Measurements from ENCODE around the gene RTP5.
A peak's percentile ranks its signal among the peaks of the same experiment; 100 is the strongest.

RTP5 gene

GRCh38 chr2:241837197-241837965 lies 32.1 kb upstream of the RTP5 start:
- H3K36me3 Mint-ChIP-seq (ENCODE audit: low read depth): no peaks in the 10 kb centered on the region
- peaks cover 17% of the 10 kb centered on the region for H3K4me1 Mint-ChIP-seq (ENCODE audit: low read depth)
- H3K27ac Mint-ChIP-seq: no peak overlapping the region
- peaks cover 7% of the 10 kb centered on the region for H3K9me3 Mint-ChIP-seq
- H3K27me3 Mint-ChIP-seq: peaks cover 35% of the 10 kb centered on the region
- H3K4me3 Mint-ChIP-seq: no peak overlapping the region

- Mint-ChIP-seq H3K27me3 (peaks cover 22% of the 10 kb centered on the region), H3K4me1 (ENCODE audit: low read depth) (peaks cover 45% of the 10 kb centered on the region), H3K4me3 (no peak overlapping the region), H3K9me3 (no peaks in the 10 kb centered on the region), H3K27ac (no peak overlapping the region), H3K36me3 (ENCODE audit: low read depth) (peaks cover 6% of the 10 kb centered on the region)
These were observed 28.1 kb upstream of the RTP5 start for GRCh38 chr2:241841181-241842066.

- no peak overlapping the region for H3K4me3 Mint-ChIP-seq
- H3K36me3 Mint-ChIP-seq (ENCODE audit: low read depth): peaks cover 9% of the 10 kb centered on the region
- H3K27me3 Mint-ChIP-seq: peaks cover 18% of the 10 kb centered on the region
- peaks cover 48% of the 10 kb centered on the region for H3K4me1 Mint-ChIP-seq (ENCODE audit: low read depth)
- no peaks in the 10 kb centered on the region for H3K9me3 Mint-ChIP-seq
- no peak overlapping the region for H3K27ac Mint-ChIP-seq
These were observed 27.5 kb upstream of the RTP5 start for GRCh38 chr2:241842067-241842415.

GRCh38 chr2:241842620-241843211 lies 26.8 kb upstream of the RTP5 start:
- Mint-ChIP-seq H3K36me3 (ENCODE audit: low read depth) (peaks cover 9% of the 10 kb centered on the region), H3K27me3 (peaks cover 11% of the 10 kb centered on the region), H3K27ac (peak overlapping the region; percentile 87), H3K4me3 (peak overlapping the region; percentile 76), H3K4me1 (ENCODE audit: low read depth) (peaks cover 48% of the 10 kb centered on the region), H3K9me3 (no peaks in the 10 kb centered on the region)

GRCh38 chr2:241843321-241844065 lies 26.0 kb upstream of the RTP5 start:
- Mint-ChIP-seq H3K27me3 (peaks cover 4% of the 10 kb centered on the region), H3K4me3 (peak overlapping the region; percentile 76), H3K4me1 (ENCODE audit: low read depth) (peaks cover 46% of the 10 kb centered on the region), H3K9me3 (no peaks in the 10 kb centered on the region), H3K27ac (peak overlapping the region; percentile 87), H3K36me3 (ENCODE audit: low read depth) (peaks cover 9% of the 10 kb centered on the region)

GRCh38 chr2:241844066-241844728 lies 25.3 kb upstream of the RTP5 start:
- H3K9me3 Mint-ChIP-seq: no peaks in the 10 kb centered on the region
- no peaks in the 10 kb centered on the region for H3K27me3 Mint-ChIP-seq
- peak overlapping the region; percentile 74 for H3K4me3 Mint-ChIP-seq
- peak overlapping the region; percentile 93 for H3K27ac Mint-ChIP-seq
- H3K4me1 Mint-ChIP-seq (ENCODE audit: low read depth): peaks cover 42% of the 10 kb centered on the region
- peaks cover 12% of the 10 kb centered on the region for H3K36me3 Mint-ChIP-seq (ENCODE audit: low read depth)

- Mint-ChIP-seq H3K9me3 (no peaks in the 10 kb centered on the region), H3K27ac (peak overlapping the region; percentile 93)
These were observed 24.5 kb upstream of the RTP5 start for GRCh38 chr2:241844831-241845578.

GRCh38 chr2:241846406-241846805 lies 23.1 kb upstream of the RTP5 start:
- Mint-ChIP-seq H3K27me3 (no peaks in the 10 kb centered on the region), H3K4me1 (ENCODE audit: low read depth) (peaks cover 42% of the 10 kb centered on the region), H3K4me3 (peak overlapping the region; percentile 49), H3K36me3 (ENCODE audit: low read depth) (peaks cover 15% of the 10 kb centered on the region), H3K27ac (peak overlapping the region; percentile 93), H3K9me3 (no peaks in the 10 kb centered on the region)

More at GRCh38 chr2:241844831-241845578, 24.5 kb upstream of the RTP5 start:
- Mint-ChIP-seq H3K4me1 (ENCODE audit: low read depth) (peaks cover 42% of the 10 kb centered on the region), H3K36me3 (ENCODE audit: low read depth) (peaks cover 12% of the 10 kb centered on the region), H3K27me3 (no peaks in the 10 kb centered on the region), H3K4me3 (peak overlapping the region; percentile 74)

GRCh38 chr2:241848761-241849615 lies 20.5 kb upstream of the RTP5 start:
- H3K4me1 Mint-ChIP-seq (ENCODE audit: low read depth): peaks cover 26% of the 10 kb centered on the region
- peaks cover 17% of the 10 kb centered on the region for H3K36me3 Mint-ChIP-seq (ENCODE audit: low read depth)
- no peak overlapping the region for H3K27ac Mint-ChIP-seq
- no peaks in the 10 kb centered on the region for H3K9me3 Mint-ChIP-seq
- no peak overlapping the region for H3K4me3 Mint-ChIP-seq
- H3K27me3 Mint-ChIP-seq: no peaks in the 10 kb centered on the region

- Mint-ChIP-seq H3K36me3 (ENCODE audit: low read depth) (peaks cover 17% of the 10 kb centered on the region), H3K9me3 (no peaks in the 10 kb centered on the region), H3K27ac (no peak overlapping the region), H3K27me3 (no peaks in the 10 kb centered on the region), H3K4me1 (ENCODE audit: low read depth) (peaks cover 19% of the 10 kb centered on the region), H3K4me3 (no peak overlapping the region)
These were observed 19.6 kb upstream of the RTP5 start for GRCh38 chr2:241849616-241850543.

- H3K36me3 Mint-ChIP-seq (ENCODE audit: low read depth): peaks cover 17% of the 10 kb centered on the region
These were observed 18.8 kb upstream of the RTP5 start for GRCh38 chr2:241850544-241851324.

More at GRCh38 chr2:241850544-241851324, 18.8 kb upstream of the RTP5 start:
- Mint-ChIP-seq H3K4me3 (no peak overlapping the region), H3K27ac (no peak overlapping the region), H3K9me3 (no peaks in the 10 kb centered on the region), H3K27me3 (no peaks in the 10 kb centered on the region), H3K4me1 (ENCODE audit: low read depth) (peaks cover 13% of the 10 kb centered on the region)

Data from stimulated activated naive CD8-positive, alpha-beta T cell treated with anti-CD3 and anti-CD28 coated beads, Interleukin-15, Interleukin-2, amounts not matched to agents 100 ng/mL and 50 ng/mL, for 24 hours (primary cell).